ENCODE measurements around the gene BTNL8. TPM values are rescaled to one million over a fixed set of nuclear protein-coding genes. Genes with fewer than 3 reads are reported as not detected.
A peak's percentile ranks its signal among the peaks of the same experiment; 100 is the strongest.

The BTNL8 gene
- total RNA-seq, 1 donor = not detected

GRCh38 chr5:180910182-180910581 lies 11.2 kb downstream of the BTNL8 start:
- H3K4me1 ChIP-seq (ENCODE audit: insufficient read depth, low read length) = peaks cover 19% of the 10 kb centered on the region
- H3K4me3 ChIP-seq (ENCODE audit: low read length) = peak overlapping the region; percentile 13
- H3K9me3 ChIP-seq (ENCODE audit: low read depth, low read length) = no peaks in the 10 kb centered on the region
- H3K27me3 ChIP-seq (ENCODE audit: insufficient read depth, low read length) = no peaks in the 10 kb centered on the region

GRCh38 chr5:180910735-180911134 lies 11.8 kb downstream of the BTNL8 start:
- H3K4me1 ChIP-seq (ENCODE audit: insufficient read depth, low read length) = peaks cover 19% of the 10 kb centered on the region

GRCh38 chr5:180914646-180915045 lies 15.7 kb downstream of the BTNL8 start:
- no peak overlapping the region for H3K4me3 ChIP-seq (ENCODE audit: low read length)
- H3K9me3 ChIP-seq (ENCODE audit: low read depth, low read length) = no peaks in the 10 kb centered on the region
- H3K4me1 ChIP-seq (ENCODE audit: insufficient read depth, low read length) = peaks cover 6% of the 10 kb centered on the region
- no peaks in the 10 kb centered on the region for H3K27me3 ChIP-seq (ENCODE audit: insufficient read depth, low read length)

More at GRCh38 chr5:180910735-180911134, 11.8 kb downstream of the BTNL8 start:
- Histone ChIP-seq H3K27me3 (ENCODE audit: insufficient read depth, low read length) (no peaks in the 10 kb centered on the region), H3K4me3 (ENCODE audit: low read length) (no peak overlapping the region), H3K9me3 (ENCODE audit: low read depth, low read length) (no peaks in the 10 kb centered on the region)

GRCh38 chr5:180915924-180916323 lies 17.0 kb downstream of the BTNL8 start:
- H3K9me3 ChIP-seq (ENCODE audit: low read depth, low read length) = peaks cover 1% of the 10 kb centered on the region
- H3K27me3 ChIP-seq (ENCODE audit: insufficient read depth, low read length) = no peaks in the 10 kb centered on the region
- no peaks in the 10 kb centered on the region for H3K4me1 ChIP-seq (ENCODE audit: insufficient read depth, low read length)
- H3K4me3 ChIP-seq (ENCODE audit: low read length) = no peak overlapping the region

GRCh38 chr5:180918380-180918779 lies 19.4 kb downstream of the BTNL8 start:
- Histone ChIP-seq H3K9me3 (ENCODE audit: low read depth, low read length) (peaks cover 16% of the 10 kb centered on the region), H3K4me1 (ENCODE audit: insufficient read depth, low read length) (no peaks in the 10 kb centered on the region), H3K27me3 (ENCODE audit: insufficient read depth, low read length) (peaks cover 2% of the 10 kb centered on the region), H3K4me3 (ENCODE audit: low read length) (no peak overlapping the region)

GRCh38 chr5:180920710-180921109 lies 21.8 kb downstream of the BTNL8 start:
- Histone ChIP-seq H3K4me3 (ENCODE audit: low read length) (no peak overlapping the region), H3K9me3 (ENCODE audit: low read depth, low read length) (peaks cover 30% of the 10 kb centered on the region), H3K27me3 (ENCODE audit: insufficient read depth, low read length) (peaks cover 14% of the 10 kb centered on the region), H3K4me1 (ENCODE audit: insufficient read depth, low read length) (no peaks in the 10 kb centered on the region)

GRCh38 chr5:180922932-180923331 lies 24.0 kb downstream of the BTNL8 start:
- peaks cover 30% of the 10 kb centered on the region for H3K9me3 ChIP-seq (ENCODE audit: low read depth, low read length)
- H3K27me3 ChIP-seq (ENCODE audit: insufficient read depth, low read length) = peaks cover 14% of the 10 kb centered on the region
- no peaks in the 10 kb centered on the region for H3K4me1 ChIP-seq (ENCODE audit: insufficient read depth, low read length)
- H3K4me3 ChIP-seq (ENCODE audit: low read length) = no peak overlapping the region

- Histone ChIP-seq H3K9me3 (ENCODE audit: low read depth, low read length) (no peaks in the 10 kb centered on the region), H3K27me3 (ENCODE audit: insufficient read depth, low read length) (peaks cover 3% of the 10 kb centered on the region), H3K4me3 (ENCODE audit: low read length) (no peak overlapping the region), H3K4me1 (ENCODE audit: insufficient read depth, low read length) (no peaks in the 10 kb centered on the region)
These were observed 33.7 kb downstream of the BTNL8 start for GRCh38 chr5:180932660-180933059.

- Histone ChIP-seq H3K9me3 (ENCODE audit: low read depth, low read length) (no peaks in the 10 kb centered on the region), H3K4me1 (ENCODE audit: insufficient read depth, low read length) (no peaks in the 10 kb centered on the region), H3K27me3 (ENCODE audit: insufficient read depth, low read length) (peaks cover 6% of the 10 kb centered on the region), H3K4me3 (ENCODE audit: low read length) (no peak overlapping the region)
These were observed 36.2 kb downstream of the BTNL8 start for GRCh38 chr5:180935203-180935602.

- Histone ChIP-seq H3K27me3 (ENCODE audit: insufficient read depth, low read length) (peaks cover 13% of the 10 kb centered on the region), H3K4me1 (ENCODE audit: insufficient read depth, low read length) (no peaks in the 10 kb centered on the region), H3K4me3 (ENCODE audit: low read length) (no peak overlapping the region), H3K9me3 (ENCODE audit: low read depth, low read length) (no peaks in the 10 kb centered on the region)
These were observed 39.3 kb downstream of the BTNL8 start for GRCh38 chr5:180938294-180938693.

- Histone ChIP-seq H3K4me3 (ENCODE audit: low read length) (no peak overlapping the region), H3K4me1 (ENCODE audit: insufficient read depth, low read length) (no peaks in the 10 kb centered on the region), H3K27me3 (ENCODE audit: insufficient read depth, low read length) (no peaks in the 10 kb centered on the region), H3K9me3 (ENCODE audit: low read depth, low read length) (no peaks in the 10 kb centered on the region)
These were observed 51.5 kb downstream of the BTNL8 start for GRCh38 chr5:180950291-180950949.

GRCh38 chr5:180959661-180960060 lies 60.7 kb downstream of the BTNL8 start:
- Histone ChIP-seq H3K9me3 (ENCODE audit: low read depth, low read length) (no peaks in the 10 kb centered on the region), H3K4me3 (ENCODE audit: low read length) (no peak overlapping the region), H3K4me1 (ENCODE audit: insufficient read depth, low read length) (no peaks in the 10 kb centered on the region), H3K27me3 (ENCODE audit: insufficient read depth, low read length) (peaks cover 4% of the 10 kb centered on the region)

- H3K27me3 ChIP-seq (ENCODE audit: insufficient read depth, low read length) = peaks cover 4% of the 10 kb centered on the region
- no peak overlapping the region for H3K4me3 ChIP-seq (ENCODE audit: low read length)
These were observed 61.2 kb downstream of the BTNL8 start for GRCh38 chr5:180960209-180960608.

GRCh38 chr5:180969406-180969805 lies 70.4 kb downstream of the BTNL8 start:
- H3K4me1 ChIP-seq (ENCODE audit: insufficient read depth, low read length) = no peaks in the 10 kb centered on the region
- H3K9me3 ChIP-seq (ENCODE audit: low read depth, low read length) = no peaks in the 10 kb centered on the region
- no peaks in the 10 kb centered on the region for H3K27me3 ChIP-seq (ENCODE audit: insufficient read depth, low read length)
- no peak overlapping the region for H3K4me3 ChIP-seq (ENCODE audit: low read length)

More at GRCh38 chr5:180960209-180960608, 61.2 kb downstream of the BTNL8 start:
- H3K9me3 ChIP-seq (ENCODE audit: low read depth, low read length) = no peaks in the 10 kb centered on the region
- no peaks in the 10 kb centered on the region for H3K4me1 ChIP-seq (ENCODE audit: insufficient read depth, low read length)

GRCh38 chr5:180970336-180970735 lies 71.4 kb downstream of the BTNL8 start:
- Histone ChIP-seq H3K4me1 (ENCODE audit: insufficient read depth, low read length) (no peaks in the 10 kb centered on the region), H3K9me3 (ENCODE audit: low read depth, low read length) (no peaks in the 10 kb centered on the region), H3K4me3 (ENCODE audit: low read length) (no peak overlapping the region), H3K27me3 (ENCODE audit: insufficient read depth, low read length) (no peaks in the 10 kb centered on the region)

GRCh38 chr5:180970875-180971274 lies 71.9 kb downstream of the BTNL8 start:
- H3K4me1 ChIP-seq (ENCODE audit: insufficient read depth, low read length) = no peaks in the 10 kb centered on the region
- no peak overlapping the region for H3K4me3 ChIP-seq (ENCODE audit: low read length)
- H3K9me3 ChIP-seq (ENCODE audit: low read depth, low read length) = no peaks in the 10 kb centered on the region
- H3K27me3 ChIP-seq (ENCODE audit: insufficient read depth, low read length) = no peaks in the 10 kb centered on the region
